ENCODE results near the gene NXPH3. TPM values are rescaled to one million over a fixed set of nuclear protein-coding genes. Genes with fewer than 3 reads are reported as not detected.
A peak's percentile ranks its signal among the peaks of the same experiment; 100 is the strongest.

Gene NXPH3
- total RNA-seq, 1 donor: 3.3 TPM

- H3K4me2 ChIP-seq (ENCODE audit: insufficient read depth, low read length): no peak overlapping the region
- TF ChIP-seq, protein P1, sequence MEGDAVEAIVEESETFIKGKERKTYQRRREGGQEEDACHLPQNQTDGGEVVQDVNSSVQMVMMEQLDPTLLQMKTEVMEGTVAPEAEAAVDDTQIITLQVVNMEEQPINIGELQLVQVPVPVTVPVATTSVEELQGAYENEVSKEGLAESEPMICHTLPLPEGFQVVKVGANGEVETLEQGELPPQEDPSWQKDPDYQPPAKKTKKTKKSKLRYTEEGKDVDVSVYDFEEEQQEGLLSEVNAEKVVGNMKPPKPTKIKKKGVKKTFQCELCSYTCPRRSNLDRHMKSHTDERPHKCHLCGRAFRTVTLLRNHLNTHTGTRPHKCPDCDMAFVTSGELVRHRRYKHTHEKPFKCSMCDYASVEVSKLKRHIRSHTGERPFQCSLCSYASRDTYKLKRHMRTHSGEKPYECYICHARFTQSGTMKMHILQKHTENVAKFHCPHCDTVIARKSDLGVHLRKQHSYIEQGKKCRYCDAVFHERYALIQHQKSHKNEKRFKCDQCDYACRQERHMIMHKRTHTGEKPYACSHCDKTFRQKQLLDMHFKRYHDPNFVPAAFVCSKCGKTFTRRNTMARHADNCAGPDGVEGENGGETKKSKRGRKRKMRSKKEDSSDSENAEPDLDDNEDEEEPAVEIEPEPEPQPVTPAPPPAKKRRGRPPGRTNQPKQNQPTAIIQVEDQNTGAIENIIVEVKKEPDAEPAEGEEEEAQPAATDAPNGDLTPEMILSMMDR (IDR thresholded peaks at IDR 0.05; ENCODE audit: extremely low read depth, low read depth, low read length): no peak
- no peaks in the 10 kb centered on the region for H3K36me3 ChIP-seq (ENCODE audit: insufficient read depth, low read length)
- H3K27me3 ChIP-seq (ENCODE audit: insufficient read depth, low read length): peaks cover 3% of the 10 kb centered on the region
- no peak overlapping the region for H2AFZ ChIP-seq (ENCODE audit: low read length)
- peaks cover 12% of the 10 kb centered on the region for H3K4me1 ChIP-seq (ENCODE audit: insufficient read depth, low read length)
- H3K9me3 ChIP-seq (ENCODE audit: low read depth, low read length): no peaks in the 10 kb centered on the region
- H3K79me2 ChIP-seq (ENCODE audit: insufficient read depth, low read length): no peaks in the 10 kb centered on the region
- H3K27ac ChIP-seq (ENCODE audit: low read depth, low read length): no peak overlapping the region
- no peak for DNase-seq (ENCODE audit: insufficient read length, low spot score, missing footprints)
- no peaks in the 10 kb centered on the region for H4K20me1 ChIP-seq (ENCODE audit: insufficient read depth, low read length)
- H3K4me3 ChIP-seq (ENCODE audit: insufficient read depth, low read length): no peak overlapping the region
These were observed 7.6 kb downstream of the NXPH3 start for GRCh38 chr17:49583226-49583625.

DNA sequence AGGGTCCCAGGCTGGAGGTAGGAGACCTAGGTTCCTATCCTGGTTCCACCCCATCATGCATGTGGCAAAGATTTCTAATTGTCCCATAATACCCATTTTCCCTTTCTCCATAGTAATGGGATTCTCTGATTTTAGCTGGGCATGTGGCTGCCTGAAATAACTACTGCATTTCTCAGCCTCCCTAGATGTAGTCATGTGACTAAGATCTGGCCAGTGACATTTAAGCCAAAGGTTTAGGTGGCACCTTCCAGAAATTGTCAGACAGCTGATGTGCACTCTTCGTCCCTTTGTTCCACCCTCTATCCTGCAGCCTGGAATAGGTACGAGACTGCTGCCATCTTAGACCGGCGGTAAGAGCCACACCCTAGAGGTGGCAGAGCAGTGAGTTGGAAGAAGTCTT is 8.2 kb downstream of the NXPH3 start:
- TF ChIP-seq, protein P1 (IDR thresholded peaks at IDR 0.05; ENCODE audit: extremely low read depth, low read depth, low read length): no peak
- peaks cover 19% of the 10 kb centered on the region for H3K4me1 ChIP-seq (ENCODE audit: insufficient read depth, low read length)

GRCh38 chr17:49585422-49586027 is 9.9 kb downstream of the NXPH3 start:
- no peak overlapping the region for H3K27ac ChIP-seq (ENCODE audit: low read depth, low read length)
- no peak overlapping the region for H3K4me3 ChIP-seq (ENCODE audit: insufficient read depth, low read length)
- H3K4me1 ChIP-seq (ENCODE audit: insufficient read depth, low read length): peaks cover 29% of the 10 kb centered on the region
- H3K4me2 ChIP-seq (ENCODE audit: insufficient read depth, low read length): no peak overlapping the region
- H2AFZ ChIP-seq (ENCODE audit: low read length): no peak overlapping the region
- H3K79me2 ChIP-seq (ENCODE audit: insufficient read depth, low read length): no peaks in the 10 kb centered on the region
- TF ChIP-seq, protein P1 (IDR thresholded peaks at IDR 0.05; ENCODE audit: extremely low read depth, low read depth, low read length): peak; percentile 38
- H3K36me3 ChIP-seq (ENCODE audit: insufficient read depth, low read length): no peaks in the 10 kb centered on the region
- H3K9me3 ChIP-seq (ENCODE audit: low read depth, low read length): no peaks in the 10 kb centered on the region
- no peaks in the 10 kb centered on the region for H4K20me1 ChIP-seq (ENCODE audit: insufficient read depth, low read length)
- peak; percentile 76 for DNase-seq (ENCODE audit: insufficient read length, low spot score, missing footprints)
- no peaks in the 10 kb centered on the region for H3K27me3 ChIP-seq (ENCODE audit: insufficient read depth, low read length)

More for the DNA sequence above, 8.2 kb downstream of the NXPH3 start:
- Histone ChIP-seq H3K79me2 (ENCODE audit: insufficient read depth, low read length) (no peaks in the 10 kb centered on the region), H3K4me2 (ENCODE audit: insufficient read depth, low read length) (no peak overlapping the region), H3K36me3 (ENCODE audit: insufficient read depth, low read length) (no peaks in the 10 kb centered on the region), H4K20me1 (ENCODE audit: insufficient read depth, low read length) (no peaks in the 10 kb centered on the region), H2AFZ (ENCODE audit: low read length) (no peak overlapping the region), H3K27me3 (ENCODE audit: insufficient read depth, low read length) (no peaks in the 10 kb centered on the region), H3K27ac (ENCODE audit: low read depth, low read length) (no peak overlapping the region), H3K9me3 (ENCODE audit: low read depth, low read length) (no peaks in the 10 kb centered on the region), H3K4me3 (ENCODE audit: insufficient read depth, low read length) (no peak overlapping the region)
- DNase-seq (ENCODE audit: insufficient read length, low spot score, missing footprints): peak; percentile 85

GRCh38 chr17:49587366-49588073 is 11.8 kb downstream of the NXPH3 start:
- Histone ChIP-seq H2AFZ (ENCODE audit: low read length) (no peak overlapping the region), H3K27ac (ENCODE audit: low read depth, low read length) (no peak overlapping the region), H3K27me3 (ENCODE audit: insufficient read depth, low read length) (no peaks in the 10 kb centered on the region), H3K9me3 (ENCODE audit: low read depth, low read length) (no peaks in the 10 kb centered on the region), H3K36me3 (ENCODE audit: insufficient read depth, low read length) (no peaks in the 10 kb centered on the region), H3K4me1 (ENCODE audit: insufficient read depth, low read length) (peaks cover 27% of the 10 kb centered on the region), H4K20me1 (ENCODE audit: insufficient read depth, low read length) (no peaks in the 10 kb centered on the region), H3K79me2 (ENCODE audit: insufficient read depth, low read length) (no peaks in the 10 kb centered on the region), H3K4me3 (ENCODE audit: insufficient read depth, low read length) (no peak overlapping the region), H3K4me2 (ENCODE audit: insufficient read depth, low read length) (no peak overlapping the region)
- TF ChIP-seq, protein P1 (IDR thresholded peaks at IDR 0.05; ENCODE audit: extremely low read depth, low read depth, low read length): no peak
- no peak for DNase-seq (ENCODE audit: insufficient read length, low spot score, missing footprints)

Measured in osteoblast (primary cell).